Measurements from ENCODE around the gene CD19.
"Not testable (repeated sequence)": the region's sequence is repeated elsewhere in the genome, so short reads cannot be mapped to it uniquely, and the experiment has no call there.

Gene CD19

DNA sequence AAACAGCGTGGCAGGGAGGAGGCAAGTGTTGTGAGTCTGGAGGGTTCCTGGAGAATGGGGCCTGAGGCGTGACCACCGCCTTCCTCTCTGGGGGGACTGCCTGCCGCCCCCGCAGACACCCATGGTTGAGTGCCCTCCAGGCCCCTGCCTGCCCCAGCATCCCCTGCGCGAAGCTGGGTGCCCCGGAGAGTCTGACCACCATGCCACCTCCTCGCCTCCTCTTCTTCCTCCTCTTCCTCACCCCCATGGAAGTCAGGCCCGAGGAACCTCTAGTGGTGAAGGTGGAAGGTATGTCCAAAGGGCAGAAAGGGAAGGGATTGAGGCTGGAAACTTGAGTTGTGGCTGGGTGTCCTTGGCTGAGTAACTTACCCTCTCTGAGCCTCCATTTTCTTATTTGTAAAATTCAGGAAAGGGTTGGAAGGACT, at the start of gene CD19:
CD19 (plus strand) TSS at position 171 of the 425 bp plus-strand sequence; CDS start at position 201, 30 bp downstream.
- peak within 1 kb of the TSS; percentile 90 to 94 for H3K4me3 Mint-ChIP-seq
- H3K4me1 Mint-ChIP-seq = peaks cover 36 to 79% of the 10 kb centered on the region in 2 donors
- peak; percentile 70 to 76 for ATAC-seq (replicated peaks)
- H3K9me3 Mint-ChIP-seq = peaks cover 0 to 6% of the 10 kb centered on the region in 2 donors
- DNase-seq = peak; percentile 70
- H3K27me3 Mint-ChIP-seq = no peaks in the 10 kb centered on the region
- peaks cover 31 to 35% of the 10 kb centered on the region in 2 donors for H3K36me3 Mint-ChIP-seq
- H3K27ac Mint-ChIP-seq = peak within 1 kb of the TSS; percentile 96

- peaks cover 9 to 11% of the 10 kb centered on the region in 2 donors for H3K27me3 Mint-ChIP-seq
- no peak overlapping the region for H3K4me3 Mint-ChIP-seq
- H3K4me1 Mint-ChIP-seq = peaks cover 25 to 33% of the 10 kb centered on the region in 2 donors
- H3K36me3 Mint-ChIP-seq = peaks cover 0 to 3% of the 10 kb centered on the region in 2 donors
- H3K9me3 Mint-ChIP-seq = no peaks in the 10 kb centered on the region
- DNase-seq (no peak), ATAC-seq (replicated peaks) (no peak)
- no peak overlapping the region for H3K27ac Mint-ChIP-seq
Observed at GRCh38 chr16:28882551-28883160, 49.1 kb upstream of the CD19 start.

GRCh38 chr16:28883221-28883996, 48.4 kb upstream of the CD19 start:
- Mint-ChIP-seq H3K27me3 (peaks cover 9 to 11% of the 10 kb centered on the region in 2 donors), H3K9me3 (no peaks in the 10 kb centered on the region), H3K27ac (no peak overlapping the region), H3K4me1 (peaks cover 21 to 25% of the 10 kb centered on the region in 2 donors), H3K4me3 (no peak overlapping the region), H3K36me3 (no peaks in the 10 kb centered on the region)
- no peak for ATAC-seq (replicated peaks)
- no peak for DNase-seq

DNA sequence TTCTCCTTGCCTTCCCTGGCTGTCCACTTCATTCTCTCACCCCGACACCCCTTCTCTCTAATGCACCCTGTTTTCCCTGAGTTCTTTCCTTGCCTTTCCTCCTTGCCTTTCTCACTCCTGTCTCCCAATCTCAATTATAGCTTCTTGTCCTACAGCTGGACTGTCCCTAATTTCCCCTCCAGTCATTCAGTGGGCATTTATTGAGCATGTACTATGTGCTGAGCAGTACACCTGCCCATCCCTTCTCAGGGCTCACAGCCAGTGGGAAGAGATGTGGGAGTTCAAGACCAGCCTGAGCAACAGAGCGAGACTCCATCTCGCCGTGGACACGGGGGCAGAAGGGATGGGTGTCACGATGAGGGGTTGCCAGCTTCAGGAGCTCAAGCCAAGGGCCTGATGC, 47.7 kb upstream of the CD19 start:
- peaks cover 9 to 11% of the 10 kb centered on the region in 2 donors for H3K27me3 Mint-ChIP-seq
- no peak overlapping the region for H3K4me3 Mint-ChIP-seq
- H3K9me3 Mint-ChIP-seq = no peaks in the 10 kb centered on the region
- H3K27ac Mint-ChIP-seq = no peak overlapping the region
- H3K4me1 Mint-ChIP-seq = peaks cover 16 to 19% of the 10 kb centered on the region in 2 donors
- ATAC-seq (replicated peaks) (no peak), DNase-seq (no peak)
- no peaks in the 10 kb centered on the region for H3K36me3 Mint-ChIP-seq

DNA sequence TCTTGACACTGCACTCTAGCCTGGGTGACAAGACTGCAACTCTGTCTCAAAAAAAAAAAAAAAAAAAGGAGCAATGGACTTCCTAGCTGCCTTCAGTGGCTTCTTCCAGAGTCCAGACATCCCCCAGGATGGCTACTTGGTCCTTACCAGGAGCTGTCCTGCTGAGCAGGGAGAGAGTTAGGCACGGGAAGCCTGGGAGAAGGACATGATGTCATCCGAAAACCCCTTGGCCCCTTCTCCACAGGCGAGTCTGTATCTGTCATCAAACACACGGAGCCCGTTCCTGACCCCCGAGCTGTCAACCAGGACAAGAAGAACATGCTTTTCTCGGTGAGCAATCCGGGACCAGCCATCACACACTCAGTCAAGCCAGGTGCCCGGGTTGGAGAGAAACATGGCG, 44.8 kb upstream of the CD19 start:
- Mint-ChIP-seq H3K4me1 (peaks cover 0 to 5% of the 10 kb centered on the region in 2 donors), H3K36me3 (no peaks in the 10 kb centered on the region), H3K27ac (no peak overlapping the region), H3K27me3 (no peaks in the 10 kb centered on the region), H3K4me3 (no peak overlapping the region), H3K9me3 (no peaks in the 10 kb centered on the region)
- ATAC-seq (replicated peaks) (no peak), DNase-seq (no peak)

DNA sequence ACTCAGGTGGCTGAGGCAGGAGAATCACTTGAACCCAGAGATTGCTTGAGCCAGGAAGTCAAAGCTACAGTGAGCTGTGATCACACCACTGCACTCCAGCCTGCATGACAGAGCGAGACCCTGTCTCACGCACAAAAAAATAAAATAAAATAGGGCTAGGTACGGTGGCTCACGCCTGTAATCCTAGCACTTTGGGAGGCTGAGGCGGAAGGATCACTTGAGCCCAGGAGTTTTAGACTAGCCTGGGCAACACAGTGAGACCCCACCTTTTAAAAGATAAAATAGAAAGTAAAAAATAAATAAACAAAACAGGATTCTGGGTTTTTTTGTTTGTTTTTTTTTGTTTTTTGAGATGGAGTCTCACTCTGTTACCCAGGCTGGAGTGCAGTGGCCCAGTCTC, 41.4 kb upstream of the CD19 start:
- not testable (repeated sequence) for H3K27ac Mint-ChIP-seq; DNase-seq; H3K9me3 Mint-ChIP-seq; ATAC-seq (replicated peaks); H3K4me1 Mint-ChIP-seq; H3K36me3 Mint-ChIP-seq; H3K4me3 Mint-ChIP-seq; H3K27me3 Mint-ChIP-seq

DNA sequence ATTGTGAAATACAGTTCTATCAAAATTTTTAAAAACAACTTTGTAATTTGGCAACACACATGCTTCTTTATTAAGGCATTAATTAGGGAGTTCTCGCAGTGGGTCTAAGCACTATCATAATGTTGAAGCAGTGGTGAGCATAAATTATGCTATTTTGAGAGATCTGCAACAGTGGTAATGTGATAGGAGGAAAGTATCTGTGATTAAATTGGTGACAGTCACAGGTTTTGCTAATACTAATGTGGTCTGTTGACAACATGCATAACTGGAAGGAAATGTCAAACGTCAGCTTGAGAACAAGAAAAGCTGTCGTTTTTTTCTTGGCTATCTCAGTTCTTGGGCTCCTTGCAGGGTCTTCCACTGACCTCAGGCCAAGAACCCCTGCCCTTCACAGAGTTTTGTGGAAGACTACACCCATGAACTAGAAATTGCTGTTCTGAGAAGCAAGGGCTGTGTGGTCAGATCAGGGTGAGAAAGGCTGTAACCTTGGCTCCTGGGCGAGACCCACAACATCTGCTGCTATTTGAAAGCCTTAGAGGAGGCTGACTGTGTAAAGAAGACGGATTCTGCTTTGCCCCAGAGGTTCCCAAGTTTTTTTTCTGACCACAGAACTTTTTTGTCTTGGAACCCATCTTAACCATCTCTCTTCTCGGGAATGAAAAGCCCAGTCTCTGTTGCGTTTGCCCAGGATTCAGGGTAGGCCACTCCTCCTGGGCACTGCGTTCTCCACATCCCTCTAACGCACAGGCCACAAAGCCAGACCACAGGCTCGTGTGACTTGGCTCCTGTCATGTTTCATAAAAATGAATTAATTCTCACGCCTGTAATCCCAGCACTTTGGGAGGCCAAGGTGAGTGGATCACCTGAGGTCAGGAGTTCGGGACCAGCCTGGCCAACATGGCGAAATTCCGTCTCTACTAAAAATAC, 39.5 kb upstream of the CD19 start:
- Mint-ChIP-seq H3K36me3 (peaks cover 3 to 6% of the 10 kb centered on the region in 2 donors), H3K4me1 (peaks cover under 1 to 5% of the 10 kb centered on the region in 2 donors), H3K27ac (no peak overlapping the region), H3K9me3 (no peaks in the 10 kb centered on the region), H3K4me3 (no peak overlapping the region), H3K27me3 (no peaks in the 10 kb centered on the region)
- ATAC-seq (replicated peaks) = no peak
- no peak for DNase-seq

- Mint-ChIP-seq H3K9me3 (no peaks in the 10 kb centered on the region), H3K27me3 (no peaks in the 10 kb centered on the region), H3K4me1 (peaks cover 0 to 5% of the 10 kb centered on the region in 2 donors), H3K27ac (no peak overlapping the region), H3K36me3 (peaks cover 9 to 10% of the 10 kb centered on the region in 2 donors), H3K4me3 (no peak overlapping the region)
- ATAC-seq (replicated peaks) (no peak), DNase-seq (no peak)
Observed at GRCh38 chr16:28893291-28893690, 38.5 kb upstream of the CD19 start.

DNA sequence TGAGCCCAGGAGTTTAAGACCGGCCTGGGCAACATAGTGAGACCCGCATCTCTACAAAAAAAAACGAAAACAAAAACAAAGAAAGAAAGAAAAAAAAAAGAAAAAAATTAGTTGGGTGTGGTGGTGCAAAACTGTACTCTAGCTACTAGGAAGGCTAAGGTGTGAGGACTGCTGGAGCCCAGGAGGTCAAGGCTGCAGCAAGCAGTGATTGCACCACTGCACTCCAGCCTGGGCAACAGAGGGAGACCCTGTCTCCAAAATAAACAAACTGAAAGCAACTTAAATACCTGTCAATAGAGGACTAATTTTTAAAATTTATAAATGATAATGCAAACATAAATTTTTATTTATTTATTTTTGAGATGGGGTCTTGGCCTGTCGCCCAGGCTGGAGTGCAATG, 36.2 kb upstream of the CD19 start:
- H3K4me1 Mint-ChIP-seq = peaks cover 2 to 9% of the 10 kb centered on the region in 2 donors

DNA sequence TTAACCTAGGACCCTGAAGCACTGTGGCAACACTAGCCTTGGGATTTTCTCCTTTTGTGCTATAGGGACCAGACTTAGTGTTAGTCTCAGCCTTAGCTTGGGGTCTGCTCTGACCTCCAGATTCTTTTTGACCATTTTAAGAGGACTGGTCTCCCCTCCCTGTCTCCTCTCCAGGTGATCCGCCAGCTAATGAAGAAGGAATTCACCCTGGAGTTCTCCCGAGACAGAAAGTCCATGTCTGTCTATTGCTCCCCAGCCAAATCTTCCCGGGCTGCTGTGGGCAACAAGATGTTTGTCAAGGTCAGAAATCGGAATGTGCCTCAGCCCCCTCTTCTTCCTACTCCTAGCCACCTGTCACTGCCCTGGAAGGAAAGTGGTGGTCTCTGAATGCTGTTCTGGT, 33.9 kb upstream of the CD19 start:
- no peak overlapping the region for H3K4me3 Mint-ChIP-seq
- no peak for DNase-seq
- H3K4me1 Mint-ChIP-seq = peaks cover 8 to 21% of the 10 kb centered on the region in 2 donors
- H3K27me3 Mint-ChIP-seq = no peaks in the 10 kb centered on the region
- peaks cover 18 to 19% of the 10 kb centered on the region in 2 donors for H3K36me3 Mint-ChIP-seq
- no peaks in the 10 kb centered on the region for H3K9me3 Mint-ChIP-seq
- no peak for ATAC-seq (replicated peaks)
- no peak overlapping the region for H3K27ac Mint-ChIP-seq

More for the DNA sequence above, 36.2 kb upstream of the CD19 start:
- no peak for DNase-seq
- Mint-ChIP-seq H3K27me3 (no peaks in the 10 kb centered on the region), H3K4me3 (no peak overlapping the region), H3K36me3 (peaks cover 12 to 15% of the 10 kb centered on the region in 2 donors), H3K27ac (no peak overlapping the region), H3K9me3 (no peaks in the 10 kb centered on the region)
- ATAC-seq (replicated peaks) = no peak

- no peak overlapping the region for H3K4me3 Mint-ChIP-seq
- no peak for DNase-seq
- H3K9me3 Mint-ChIP-seq = no peaks in the 10 kb centered on the region
- ATAC-seq (replicated peaks) = no peak
- peaks cover 12 to 26% of the 10 kb centered on the region in 2 donors for H3K4me1 Mint-ChIP-seq
- H3K36me3 Mint-ChIP-seq = peaks cover 18% of the 10 kb centered on the region in 2 donors
- no peaks in the 10 kb centered on the region for H3K27me3 Mint-ChIP-seq
- H3K27ac Mint-ChIP-seq = no peak overlapping the region
Observed at GRCh38 chr16:28898266-28898665, 33.5 kb upstream of the CD19 start.

GRCh38 chr16:28898942-28899341, 32.8 kb upstream of the CD19 start:
- DNase-seq (no peak), ATAC-seq (replicated peaks) (no peak)
- H3K27ac Mint-ChIP-seq = peak overlapping the region; percentile 81
- H3K4me3 Mint-ChIP-seq = no peak overlapping the region
- H3K9me3 Mint-ChIP-seq = no peaks in the 10 kb centered on the region
- no peaks in the 10 kb centered on the region for H3K27me3 Mint-ChIP-seq
- peaks cover 18 to 19% of the 10 kb centered on the region in 2 donors for H3K36me3 Mint-ChIP-seq
- H3K4me1 Mint-ChIP-seq = peaks cover 16 to 32% of the 10 kb centered on the region in 2 donors

DNA sequence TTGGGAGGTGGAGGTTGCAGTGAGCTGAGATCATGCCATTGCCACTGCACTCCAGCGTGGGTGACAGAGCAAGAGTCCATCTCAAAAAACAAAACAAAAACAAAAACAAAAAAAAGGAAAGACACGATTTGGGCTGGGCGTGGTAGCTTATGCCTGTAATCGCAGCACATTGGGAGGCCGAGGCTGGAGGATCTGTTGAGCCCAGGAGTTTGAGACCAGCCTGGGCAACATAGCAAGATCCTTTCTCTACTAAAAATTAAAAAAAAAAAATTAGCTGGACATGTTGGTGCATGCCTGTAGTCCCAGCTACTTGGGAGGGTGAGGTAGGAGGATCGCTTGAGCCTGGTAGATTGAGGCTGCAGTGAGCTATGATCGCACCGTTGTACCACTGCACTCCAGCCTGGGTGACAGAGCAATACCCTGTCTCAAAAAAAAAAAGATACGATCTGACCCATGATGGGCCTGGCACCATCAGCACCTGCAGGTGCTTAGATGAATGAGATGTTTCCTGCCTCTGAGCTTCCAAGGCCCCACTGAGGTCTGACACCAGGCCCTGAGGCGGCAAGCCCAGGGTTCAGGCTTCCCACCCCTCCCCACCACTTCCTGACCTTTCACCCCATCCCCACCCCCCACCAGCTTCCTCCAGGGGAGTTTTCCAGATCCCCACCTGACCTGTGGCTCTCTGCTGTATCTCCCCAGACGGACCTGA, 31.7 kb upstream of the CD19 start:
- no peak for DNase-seq
- H3K4me3 Mint-ChIP-seq = no peak overlapping the region
- no peaks in the 10 kb centered on the region for H3K9me3 Mint-ChIP-seq
- peaks cover 21 to 22% of the 10 kb centered on the region in 2 donors for H3K36me3 Mint-ChIP-seq
- ATAC-seq (replicated peaks) = no peak
- H3K27me3 Mint-ChIP-seq = no peaks in the 10 kb centered on the region
- H3K4me1 Mint-ChIP-seq = peaks cover 20 to 38% of the 10 kb centered on the region in 2 donors
- no peak overlapping the region for H3K27ac Mint-ChIP-seq

Data from stimulated activated naive B cell treated with anti-CD40 and anti-IgM and Interleukin-4, amounts not matched to agents 10 μg/mL and 1 μg/mL and 100 μg/mL, for 72 hours (primary cell).